GM21786 (cell line): ENCODE results near the gene AFAP1.
A peak's percentile ranks its signal among the peaks of the same experiment; 100 is the strongest.

Experiments
- ATAC-seq: cut with Tn5 transposase; IDR thresholded peaks from one replicate; pipeline ENCODE4 v1.9.1; 2021; ENCODE audit not compliant: unreplicated experiment

Gene AFAP1

DNA sequence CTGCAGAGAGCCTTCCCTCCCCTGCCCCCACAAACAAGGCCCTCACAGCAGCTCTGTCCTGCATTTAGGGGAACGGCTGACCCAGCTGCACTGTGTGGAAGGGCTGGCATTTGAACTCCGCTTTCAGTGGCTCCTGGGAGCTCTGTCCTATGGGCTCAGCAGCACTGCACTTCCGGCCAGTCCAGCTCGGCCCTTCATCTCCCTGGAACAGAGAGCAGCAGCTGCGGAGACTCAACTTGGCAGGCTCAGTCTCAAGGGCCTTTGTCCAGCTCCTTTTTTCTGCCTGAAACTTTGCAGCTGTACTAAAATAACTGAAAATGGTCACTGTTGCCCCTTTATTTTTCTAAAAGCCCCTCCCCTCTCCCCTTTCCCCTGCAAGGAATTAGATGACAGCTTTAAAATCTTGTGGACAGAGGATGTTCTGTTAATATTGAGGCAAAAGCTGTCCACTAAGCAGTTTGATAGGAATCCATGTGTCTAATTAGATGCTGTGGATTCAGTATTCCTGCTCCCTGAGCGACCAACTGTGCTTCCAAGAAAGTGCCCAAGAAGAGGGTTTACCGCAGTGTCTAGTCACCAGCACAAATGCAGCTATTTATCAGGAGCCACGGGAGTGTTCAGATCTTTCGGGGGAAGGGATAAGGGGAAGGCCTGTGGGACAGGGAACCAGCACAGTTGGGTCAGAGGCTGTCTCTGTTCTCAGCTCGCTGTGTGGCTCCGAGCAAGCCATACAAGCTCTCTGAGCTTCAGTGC lies 133.1 kb downstream of the AFAP1 start:
- ATAC-seq = no peak

DNA sequence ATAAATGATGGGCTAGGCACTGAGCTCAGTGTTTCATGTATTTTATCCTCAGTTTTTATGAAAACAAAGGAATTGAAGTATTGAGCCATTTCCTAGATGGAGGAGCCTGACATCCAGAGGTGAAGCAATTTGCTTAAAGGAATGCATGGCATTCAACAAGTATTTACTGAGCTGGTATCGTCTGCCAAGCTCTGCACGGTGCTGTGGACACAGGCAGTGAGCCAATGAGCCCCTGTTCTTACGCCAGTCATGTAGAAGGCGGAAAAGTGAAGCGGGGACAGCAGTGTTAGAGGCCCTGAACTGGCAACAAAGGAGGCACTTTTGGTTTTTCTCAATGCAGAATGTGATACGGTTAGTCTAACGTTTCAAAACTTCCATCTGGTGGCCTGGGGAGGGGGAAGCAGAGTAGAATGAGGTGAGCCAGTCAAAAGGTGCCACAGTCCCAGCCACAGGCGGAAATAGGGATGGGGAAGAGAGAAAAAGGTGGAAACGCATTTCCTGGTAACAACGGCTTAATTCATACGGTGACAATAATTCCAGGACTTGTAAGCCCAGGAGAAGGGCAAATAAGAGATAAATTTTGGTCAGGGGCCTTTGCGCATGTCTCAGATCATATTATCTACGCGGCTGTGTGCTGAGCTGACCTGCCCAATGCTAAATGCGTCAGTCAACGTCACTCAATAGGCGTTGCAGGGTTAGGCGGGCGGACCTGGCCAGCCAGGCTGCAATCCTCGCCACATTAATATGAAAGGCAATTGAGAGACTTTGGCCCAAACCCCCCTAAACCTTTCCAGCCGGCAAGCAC lies 133.9 kb downstream of the AFAP1 start:
- ATAC-seq = no peak

DNA sequence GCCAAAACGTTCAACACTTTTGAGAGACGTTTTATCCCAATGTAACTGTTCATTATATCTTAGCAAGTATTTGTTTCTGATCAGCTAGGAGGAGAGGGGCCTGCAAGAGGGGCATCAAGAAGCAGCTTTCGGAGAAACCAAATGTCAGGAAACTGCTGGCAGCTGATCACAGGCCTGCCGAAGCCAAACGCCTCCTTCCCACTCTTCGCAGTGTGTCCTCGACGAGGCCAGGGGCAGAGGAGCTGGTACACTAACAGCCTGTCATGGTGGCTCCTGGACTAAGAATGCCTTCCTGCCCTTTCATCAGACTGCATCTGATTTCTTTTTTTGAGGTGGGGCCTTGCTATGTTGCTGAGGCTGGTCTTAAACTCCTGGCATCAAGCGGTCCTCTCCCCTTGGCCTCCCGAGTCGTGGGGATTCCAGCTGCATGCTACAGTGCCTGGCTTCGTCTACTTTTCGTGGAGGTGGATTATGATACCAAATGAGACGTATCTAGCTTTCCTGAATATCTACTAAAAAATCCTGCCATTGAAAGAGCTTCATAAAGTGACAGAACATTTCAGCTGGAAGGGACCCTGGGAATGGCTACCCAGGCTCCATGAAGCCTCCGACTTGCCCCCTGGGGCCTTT lies 134.8 kb downstream of the AFAP1 start:
- no peak for ATAC-seq

DNA sequence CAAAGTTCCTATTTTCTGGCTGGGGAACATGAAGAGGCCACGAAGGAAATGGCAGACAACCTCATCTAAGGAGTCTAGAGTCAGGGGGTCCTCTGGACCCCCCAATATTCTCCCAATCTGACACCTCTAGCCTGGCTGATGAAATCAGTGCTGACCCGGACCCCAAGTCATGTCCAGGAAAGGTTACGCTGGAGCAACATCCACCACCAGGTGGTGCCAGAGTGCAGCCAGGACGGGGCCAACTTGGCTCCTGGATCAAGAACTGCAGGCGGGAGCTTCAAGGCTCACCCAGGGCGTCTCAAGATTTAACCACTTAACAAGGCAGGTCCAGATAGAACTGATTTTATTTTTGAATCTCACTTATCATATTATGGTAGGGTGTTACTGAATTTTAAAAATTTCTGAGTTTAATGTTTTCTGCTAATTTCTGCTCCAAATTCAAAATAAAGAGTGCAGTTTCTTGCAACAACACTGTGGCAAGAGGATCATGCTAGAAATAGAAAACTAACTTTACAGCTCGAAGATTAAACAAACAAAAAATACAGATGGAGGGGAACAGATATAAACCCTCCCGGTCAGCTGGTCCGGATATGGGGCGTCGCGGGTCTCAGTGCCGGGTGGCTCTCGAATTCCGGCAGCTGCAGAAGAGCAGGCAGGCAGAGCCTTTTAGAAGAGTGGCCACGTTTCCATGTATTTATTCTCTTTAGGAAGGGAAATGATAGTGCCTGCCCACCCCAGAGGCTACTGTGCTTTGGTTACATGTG lies 135.5 kb downstream of the AFAP1 start:
- ATAC-seq = no peak

DNA sequence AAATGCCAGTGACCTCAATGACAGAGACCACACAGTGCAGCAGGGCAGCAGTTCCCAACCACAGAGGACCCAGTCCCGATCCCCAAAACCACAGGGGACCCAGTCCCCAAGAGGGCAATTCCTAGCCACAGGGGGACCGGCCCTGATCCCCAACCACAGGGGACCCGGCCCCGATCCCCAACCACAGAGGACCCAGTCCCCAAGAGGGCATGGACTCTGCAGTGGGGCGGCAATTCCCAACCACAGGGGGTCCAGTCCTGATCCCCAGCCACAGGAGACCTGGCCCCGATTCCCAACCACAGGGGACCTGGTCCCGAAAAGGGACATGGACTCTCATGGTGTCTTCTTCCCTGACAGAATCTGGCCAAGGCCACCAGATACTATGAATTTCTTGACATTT lies 136.3 kb downstream of the AFAP1 start:
- no peak for ATAC-seq

DNA sequence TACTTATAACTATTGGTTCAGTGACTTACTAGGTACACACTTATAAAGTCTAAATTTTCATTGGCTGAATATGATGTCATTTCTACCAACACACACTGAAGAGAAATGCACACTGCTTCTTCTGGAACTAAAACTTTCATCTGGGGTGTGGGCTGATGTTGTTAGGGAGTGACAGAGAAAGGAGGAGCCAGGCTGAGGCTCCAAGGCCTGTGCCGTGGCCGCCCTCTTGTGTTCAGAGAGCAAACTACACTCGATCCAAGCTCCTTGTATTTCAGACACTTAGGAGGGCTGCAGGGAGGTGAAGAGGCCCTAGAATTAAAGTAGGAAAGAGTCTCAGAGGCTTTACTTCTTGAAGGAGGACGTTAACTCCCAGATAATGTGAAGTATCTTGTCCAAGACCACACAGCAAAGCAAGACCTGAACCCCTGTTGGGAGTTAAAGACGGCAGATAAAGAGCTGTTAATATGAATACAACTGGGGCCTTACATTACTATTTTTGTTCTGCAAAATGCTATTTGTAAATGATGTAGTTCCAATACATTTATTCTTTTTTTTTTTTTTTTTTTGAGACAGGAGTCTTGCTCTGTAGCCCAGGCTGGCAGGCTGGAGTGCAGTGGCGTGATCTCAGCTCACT lies 137.5 kb downstream of the AFAP1 start:
- peak; percentile 91 for ATAC-seq

DNA sequence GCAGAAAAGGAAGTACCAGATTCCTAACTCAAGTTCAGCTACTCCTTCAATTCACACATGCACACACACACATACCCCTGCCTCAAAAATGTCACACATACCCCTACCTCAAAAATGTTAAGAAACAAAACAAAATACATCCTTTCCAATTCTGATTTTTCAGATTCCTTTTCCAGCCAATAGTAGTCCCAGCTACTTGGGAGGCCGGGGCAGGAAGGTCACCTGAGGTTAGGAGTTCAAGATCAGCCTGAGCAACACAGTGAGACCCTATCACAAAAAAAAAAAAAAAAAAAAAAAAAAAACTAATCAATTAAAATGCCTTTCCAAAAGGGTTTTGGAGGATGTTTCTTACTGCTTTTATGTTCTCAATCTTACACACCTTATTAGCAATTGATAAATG lies 138.0 kb downstream of the AFAP1 start:
- no peak for ATAC-seq

DNA sequence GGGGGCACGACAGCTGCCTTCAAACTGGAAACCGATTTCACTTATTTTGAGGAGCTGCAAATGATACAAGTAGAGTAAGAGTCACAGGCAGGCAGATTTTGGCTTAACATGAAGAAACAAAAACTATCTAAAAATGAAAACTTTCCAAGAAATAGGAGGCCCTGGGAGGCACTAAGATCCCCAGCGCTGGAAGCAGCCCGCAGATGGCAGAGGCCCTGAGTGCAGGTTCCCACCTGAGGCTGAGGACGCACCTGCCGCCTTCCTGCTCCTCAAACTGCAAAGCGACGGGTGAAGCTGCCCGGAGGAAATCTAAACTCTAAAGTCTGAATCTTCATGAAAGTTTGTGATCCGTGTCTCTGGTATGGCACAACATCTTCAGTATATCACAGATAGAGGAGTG lies 138.7 kb downstream of the AFAP1 start:
- ATAC-seq = no peak

DNA sequence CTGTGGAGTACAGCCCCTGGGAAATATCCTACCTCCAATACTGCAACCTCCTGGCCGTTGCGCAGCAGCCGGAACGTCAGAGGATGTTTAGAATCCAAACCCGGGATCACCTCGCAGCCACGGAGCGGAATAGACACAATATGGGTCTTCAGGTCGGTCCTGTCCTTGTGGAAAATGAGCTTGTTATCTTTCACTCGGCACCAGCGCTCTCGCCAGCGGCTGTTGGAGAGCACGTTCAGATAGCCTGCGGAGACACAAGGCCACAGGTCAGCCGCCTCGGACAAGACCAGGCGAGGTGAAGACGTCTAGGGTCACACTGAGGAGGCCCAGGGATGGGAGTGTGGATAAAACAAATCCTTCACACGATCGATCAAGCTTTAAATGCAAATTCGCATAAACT lies 139.3 kb downstream of the AFAP1 start:
- no peak for ATAC-seq

DNA sequence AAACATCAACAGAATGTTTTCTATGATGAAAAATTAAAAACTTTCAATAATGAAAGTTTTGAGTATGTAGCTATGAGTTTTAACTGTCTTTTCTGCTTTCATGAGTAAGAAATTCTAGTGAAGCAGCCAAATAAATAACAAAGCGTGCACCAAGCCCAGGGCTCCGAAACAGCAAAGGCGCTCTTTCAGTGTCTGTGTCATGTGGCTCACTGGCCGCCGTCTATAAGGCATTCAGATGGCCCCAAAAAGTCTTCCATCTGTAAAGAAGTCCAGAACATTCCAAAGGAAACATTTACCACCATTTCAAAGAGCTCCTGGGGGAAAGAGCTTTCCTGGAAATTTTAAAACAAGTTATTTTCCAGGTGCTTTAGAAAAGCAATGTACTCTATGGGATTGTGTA lies 139.9 kb downstream of the AFAP1 start:
- ATAC-seq = no peak

DNA sequence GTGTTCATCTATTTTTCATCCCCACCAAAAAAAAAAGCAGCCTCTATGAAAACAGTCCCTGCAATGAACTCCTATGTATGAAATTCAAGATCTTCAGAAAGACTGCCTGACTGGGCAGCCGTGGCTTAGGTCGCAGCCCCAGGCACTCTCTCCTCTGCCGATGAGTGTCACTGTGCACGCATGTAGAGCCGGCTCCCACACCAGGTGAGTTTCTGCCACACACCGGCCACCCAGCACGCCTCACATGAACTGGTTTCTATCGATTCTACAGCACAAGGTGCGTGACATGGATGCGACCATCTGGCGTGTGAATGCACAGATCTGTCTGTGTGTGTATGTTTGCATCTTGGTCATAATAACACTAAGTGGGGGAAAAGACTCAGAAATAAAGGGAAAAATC lies 140.4 kb downstream of the AFAP1 start:
- ATAC-seq = no peak

DNA sequence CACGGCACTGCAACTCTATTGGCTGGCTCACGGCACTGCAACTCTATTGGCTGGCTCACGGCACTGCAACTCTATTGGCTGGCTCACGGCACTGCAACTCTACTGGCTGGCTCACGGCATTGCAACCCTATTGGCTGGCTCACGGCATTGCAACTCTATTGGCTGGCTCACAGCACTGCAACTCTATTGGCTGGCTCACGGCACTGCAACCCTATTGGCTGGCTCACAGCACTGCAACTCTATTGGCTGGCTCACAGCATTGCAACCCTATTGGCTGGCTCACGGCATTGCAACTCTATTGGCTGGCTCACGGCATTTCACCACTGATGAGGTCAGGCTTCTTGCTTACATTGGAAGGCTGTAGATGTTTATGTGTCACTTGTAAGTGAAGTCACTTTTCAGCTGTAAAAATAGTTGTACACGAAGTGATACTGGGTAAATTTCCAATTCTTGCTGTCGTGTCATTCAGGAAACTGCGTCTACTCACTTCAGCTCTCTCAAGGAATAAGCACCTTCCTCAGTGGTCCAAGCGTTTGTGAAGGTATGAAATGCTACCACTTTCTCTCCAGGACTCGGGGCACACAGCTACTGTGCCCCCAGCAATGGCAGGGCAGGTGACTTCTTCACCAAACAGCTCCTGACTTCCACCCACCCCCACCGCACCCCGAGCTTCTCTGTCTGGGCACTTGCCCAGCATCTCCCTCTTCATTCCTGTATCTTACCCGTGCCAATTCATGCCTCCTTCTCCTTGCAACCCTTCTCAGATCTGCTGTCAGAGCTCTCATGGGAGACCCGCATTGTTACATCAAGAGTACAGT lies 141.3 kb downstream of the AFAP1 start:
- ATAC-seq = no peak

DNA sequence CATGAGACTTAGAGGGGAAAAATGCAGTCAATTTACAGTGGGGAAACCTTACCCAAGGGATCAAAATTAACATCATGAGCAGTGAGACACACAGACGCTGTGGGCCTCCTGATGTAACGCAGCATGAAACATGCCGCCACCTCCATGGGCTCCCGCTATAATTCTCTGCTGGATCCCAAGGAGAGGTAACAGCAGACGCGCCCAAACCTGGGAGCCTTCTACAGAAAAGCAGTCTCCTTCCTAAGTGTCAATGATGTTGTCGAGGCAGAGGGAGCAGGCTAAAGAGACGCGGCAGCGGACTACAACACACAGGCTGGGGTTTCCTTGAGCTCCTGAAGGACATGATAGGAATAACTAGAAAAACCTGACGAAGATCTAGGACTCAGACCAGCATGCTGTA lies 142.3 kb downstream of the AFAP1 start:
- no peak for ATAC-seq

DNA sequence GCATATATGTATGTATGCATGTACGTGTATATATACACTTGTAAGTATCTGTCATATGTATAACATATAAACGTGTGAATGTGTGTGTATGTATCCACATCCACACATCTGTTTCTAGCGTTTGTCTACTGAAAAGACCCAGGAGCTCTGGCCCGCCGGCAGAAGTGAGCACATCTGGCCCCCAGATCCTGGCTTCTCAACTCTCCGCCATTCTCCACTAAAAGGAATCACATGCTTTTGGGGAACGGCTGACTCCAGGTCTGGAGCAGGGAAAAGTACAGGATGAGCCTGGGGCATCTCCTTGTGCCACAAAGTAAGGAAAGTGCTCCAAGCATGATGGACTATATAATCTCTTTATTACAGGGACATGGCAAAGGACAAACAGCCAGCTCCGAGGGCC lies 143.7 kb downstream of the AFAP1 start:
- ATAC-seq = no peak

DNA sequence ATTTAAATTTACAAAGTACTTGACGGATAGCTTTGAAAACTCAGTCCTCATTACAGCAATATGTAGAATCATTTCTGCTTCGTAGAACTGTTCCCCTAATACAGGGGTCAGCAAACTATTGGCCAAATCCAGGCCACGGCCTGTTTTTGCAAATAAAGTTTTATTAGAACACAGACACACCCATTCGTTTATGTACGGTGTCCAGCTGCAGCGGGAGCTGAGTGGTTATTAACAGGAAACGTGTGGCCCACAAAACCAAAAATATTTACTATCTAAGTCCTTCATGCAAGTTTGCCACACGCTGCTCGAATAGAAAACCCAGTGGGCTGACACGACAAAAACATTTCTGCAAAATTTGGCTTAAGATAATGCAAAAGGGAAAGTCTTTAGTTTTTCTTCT lies 146.5 kb downstream of the AFAP1 start:
- ATAC-seq = no peak

DNA sequence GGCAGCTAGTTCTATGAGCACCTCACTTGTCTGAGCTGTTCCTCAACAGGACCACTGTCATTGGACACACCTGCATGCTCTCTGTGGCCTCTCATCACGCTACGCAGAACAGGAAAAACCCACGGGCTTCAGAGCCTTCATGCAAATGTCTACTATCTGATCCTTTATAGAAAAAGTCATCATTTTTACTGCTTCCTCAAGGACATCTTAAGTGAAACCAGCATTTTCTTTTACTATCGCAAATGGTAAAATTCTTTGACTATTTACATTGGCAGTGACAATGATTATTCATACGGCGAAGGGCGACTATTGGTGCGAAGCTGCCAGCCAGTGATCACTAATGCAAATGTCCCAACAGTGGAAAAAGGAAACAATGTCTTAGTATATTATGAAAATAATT lies 147.0 kb downstream of the AFAP1 start:
- ATAC-seq = no peak

DNA sequence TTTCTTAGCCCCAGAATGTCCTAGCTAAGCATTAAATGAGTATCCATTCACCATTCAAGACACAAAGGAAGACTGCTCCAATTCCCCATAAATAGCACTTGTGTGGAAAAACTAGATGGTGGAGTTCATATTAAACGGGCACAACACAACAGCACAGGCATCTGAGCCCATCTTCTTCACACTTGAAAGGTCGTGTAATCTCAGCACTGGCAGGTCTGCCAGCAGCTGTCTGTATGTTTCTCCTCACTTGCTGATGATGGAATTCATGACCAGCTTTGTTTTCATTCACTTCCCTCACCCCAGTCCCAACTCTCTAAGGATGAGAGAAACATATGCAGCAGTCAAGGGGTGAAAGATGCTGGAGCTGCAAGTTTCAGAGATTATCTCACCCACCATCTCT lies 148.7 kb downstream of the AFAP1 start:
- no peak for ATAC-seq

DNA sequence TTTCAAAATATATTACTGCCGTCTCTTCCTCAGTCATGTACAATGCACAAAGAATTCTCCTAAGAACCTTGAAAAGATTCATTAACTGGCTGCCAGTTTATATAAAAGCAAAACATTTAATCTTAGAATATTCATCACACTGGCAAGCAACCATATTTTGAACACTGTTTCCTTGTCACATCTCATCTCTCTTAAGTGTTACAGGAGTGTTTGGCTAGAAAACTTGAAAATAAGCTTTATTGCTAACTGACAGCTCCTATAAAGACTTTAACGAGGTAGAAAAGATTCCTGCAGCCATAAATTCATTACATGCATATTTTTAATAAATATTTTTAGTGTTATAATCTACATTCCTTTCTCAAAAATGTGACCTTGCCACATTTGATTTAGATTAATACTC lies 149.6 kb downstream of the AFAP1 start:
- no peak for ATAC-seq

DNA sequence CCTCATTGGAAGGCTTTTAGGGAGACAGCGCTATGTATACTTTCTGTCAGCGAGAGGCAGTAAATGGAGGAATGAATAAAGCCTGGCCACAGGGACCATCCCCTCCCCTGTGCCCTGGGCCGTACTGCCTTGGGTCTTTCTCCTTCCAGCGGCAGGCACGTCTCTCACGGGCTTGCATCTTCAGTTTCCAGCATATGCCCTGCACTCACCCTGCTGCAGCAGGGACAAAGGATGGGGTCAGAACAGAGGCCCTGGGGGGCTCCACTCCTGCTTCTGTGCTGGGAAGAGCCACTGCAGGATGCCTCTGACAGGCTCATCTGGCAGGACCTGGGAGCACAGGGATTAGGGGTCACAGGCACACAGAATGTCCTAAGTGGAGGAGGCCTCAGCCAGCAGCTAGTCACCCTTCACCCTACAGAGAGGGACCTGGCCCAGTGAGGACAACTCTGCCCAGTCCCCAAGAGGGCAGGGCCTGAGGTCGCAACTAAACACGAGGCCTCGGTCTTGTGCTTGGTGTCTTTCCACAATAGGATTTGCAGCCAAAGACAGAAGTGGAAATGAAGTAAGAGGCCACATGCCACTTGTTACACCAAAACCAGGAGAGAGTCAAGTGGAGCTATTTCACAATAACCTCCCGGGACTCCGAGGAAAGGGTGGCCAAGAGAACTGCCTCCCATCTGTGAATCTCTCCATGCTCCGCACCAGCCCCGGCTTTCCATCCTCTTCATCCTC lies 150.8 kb downstream of the AFAP1 start:
- ATAC-seq = no peak
